ENCODE data around the gene ZBTB49. TPM values are rescaled to one million over a fixed set of nuclear protein-coding genes. Genes with fewer than 3 reads are reported as not detected.

ZBTB49 gene
- total and polyA plus RNA-seq, 2 donors (not counting 3 experiments of a cell fraction or from before 2014, with no cell fraction given), result 3.8 to 5.8 TPM

GRCh38 chr4:4368809-4369580 lies 78.9 kb downstream of the ZBTB49 start:
- H3K79me2 ChIP-seq (ENCODE audit: control insufficient read depth, insufficient read depth, low read length), result no peaks in the 10 kb centered on the region
- H2AFZ ChIP-seq (ENCODE audit: low read depth, low read length), result no peak overlapping the region
- intact Hi-C loops (cut with micrococcal nuclease), result no loop called here
- POLR2A ChIA-PET, result no interaction called here
- H3K9me3 ChIP-seq (replicated peaks; ENCODE audit: control insufficient read depth, insufficient read depth, low read length), result no peaks in the 10 kb centered on the region
- DNase-seq (ENCODE audit: low read depth, low spot score), result no peak
- H3K9ac ChIP-seq (replicated peaks; ENCODE audit: extremely low read depth, insufficient read depth, low read length), result no peak overlapping the region
- no peaks in the 10 kb centered on the region for H3K4me1 ChIP-seq (ENCODE audit: control insufficient read depth, extremely low read depth, insufficient read depth, low read length)
- no peak for TF ChIP-seq MAX (IDR thresholded peaks at IDR 0.05; ENCODE audit: insufficient read depth, insufficient read length)
- no peak for TF ChIP-seq FOS (IDR thresholded peaks at IDR 0.05; ENCODE audit: borderline replicate concordance, insufficient read depth, low read length)
- no peak for TF ChIP-seq POLR2A (IDR thresholded peaks at IDR 0.05; ENCODE audit: low read depth, low read length)
- TF ChIP-seq CTCF (IDR thresholded peaks at IDR 0.05; ENCODE audit: extremely low read depth in 1 of 2, insufficient read depth in 1 of 2, low read depth in 1 of 2, low read length in 2 of 2), result no peak
- no peak for TF ChIP-seq GATA2 (IDR thresholded peaks at IDR 0.05; ENCODE audit: insufficient read depth, insufficient read length, low read depth, low read length)
- no peak for TF ChIP-seq POLR2AphosphoS5 (IDR thresholded peaks at IDR 0.05; ENCODE audit: insufficient read depth, low read depth, low read length)
- TF ChIP-seq MYC (IDR thresholded peaks at IDR 0.05; ENCODE audit: low read depth, low read length), result no peak
- no peak for TF ChIP-seq EZH2 (IDR thresholded peaks at IDR 0.05; ENCODE audit: borderline replicate concordance, low read depth, low read length, severe bottlenecking)
- no peak for TF ChIP-seq JUN (IDR thresholded peaks at IDR 0.05; ENCODE audit: borderline replicate concordance, insufficient read depth, insufficient read length, low read depth)
- H3K27ac ChIP-seq (ENCODE audit: insufficient read depth, low read depth, low read length), result no peak overlapping the region
- H3K36me3 ChIP-seq (ENCODE audit: control insufficient read depth in 2 of 2, extremely low read depth in 1 of 2, insufficient read depth in 2 of 2, low read length in 2 of 2), result no peaks in the 10 kb centered on the region
- H3K4me2 ChIP-seq (ENCODE audit: insufficient read depth, low read length), result no peak overlapping the region
- H4K20me1 ChIP-seq (replicated peaks; ENCODE audit: control insufficient read depth, extremely low read depth, insufficient read depth, low read length), result no peaks in the 10 kb centered on the region
- CTCF ChIA-PET, result no interaction called here
- no peaks in the 10 kb centered on the region for H3K27me3 ChIP-seq (ENCODE audit: control insufficient read depth in 2 of 2, insufficient read depth in 2 of 2, low read length in 2 of 2)
- no peak for FAIRE-seq
- H3K4me3 ChIP-seq (replicated peaks in 1 of 3; ENCODE audit: insufficient read depth in 1 of 3, low read depth in 1 of 3, low read length in 3 of 3), result no peak overlapping the region
- BruUV-seq (replicated peaks), result no TSS peak
- H3K9me1 ChIP-seq (replicated peaks; ENCODE audit: control insufficient read depth, extremely low read depth, insufficient read depth, low read length), result no peaks in the 10 kb centered on the region
- dilution Hi-C loops (cut with MboI; ENCODE audit: extremely low pct_ligation_motif_present, low sequenced_read_pairs), result no loop called here

Other genes with a start within 250 kb of the ZBTB49 start
- gene OTOP1, start 63.3 kb upstream of the ZBTB49 start, total RNA-seq, result not detected in 2 replicates
- gene OTOP1, start 63.3 kb upstream of the ZBTB49 start, polyA plus RNA-seq, result not detected in 2 replicates
- 11.5 and 13.2 TPM in 2 replicates for gene TMEM128, start 42.0 kb upstream of the ZBTB49 start, total RNA-seq
- 21.2 and 23.8 TPM in 2 replicates for gene TMEM128, start 42.0 kb upstream of the ZBTB49 start, polyA plus RNA-seq
- 24.6 and 27.9 TPM in 2 replicates for gene LYAR, start 97 bp upstream of the ZBTB49 start, total RNA-seq
- 2.5 and 4.2 TPM in 2 replicates for gene LYAR, start 97 bp upstream of the ZBTB49 start, polyA plus RNA-seq
- 1.0 and 2.0 TPM in 2 replicates for gene NSG1, start 96.9 kb downstream of the ZBTB49 start, total RNA-seq
- 2.9 and 3.3 TPM in 2 replicates for gene NSG1, start 96.9 kb downstream of the ZBTB49 start, polyA plus RNA-seq

All from endothelial cell of umbilical vein (primary cell).